ENCODE data around the gene POLR2C. TPM values are rescaled to one million over a fixed set of nuclear protein-coding genes. Genes with fewer than 3 reads are reported as not detected.

POLR2C gene
- total RNA-seq, 1 experiment from 2014 or later = 110 TPM

- intact Hi-C loops (cut with micrococcal nuclease; ENCODE audit: unreplicated experiment) = no loop called here
- no peak overlapping the region for H3K4me3 ChIP-seq (ENCODE audit: low read depth, low read length, poor library complexity, severe bottlenecking)
- peaks cover 30% of the 10 kb centered on the region for H3K4me1 ChIP-seq (ENCODE audit: insufficient read depth, low read length, poor library complexity, severe bottlenecking)
- no peak for DNase-seq (ENCODE audit: low spot score)
- CTCF ChIA-PET = no interaction called here
- peaks cover 43% of the 10 kb centered on the region for H3K36me3 ChIP-seq (ENCODE audit: insufficient read depth, low read length, poor library complexity, severe bottlenecking)
- no peaks in the 10 kb centered on the region for H3K27me3 ChIP-seq (replicated peaks; ENCODE audit: insufficient read depth, low read depth, low read length, poor library complexity)
- no peaks in the 10 kb centered on the region for H3K9me3 ChIP-seq (ENCODE audit: low read depth, low read length, poor library complexity, severe bottlenecking)
- no peak for TF ChIP-seq EZH2 (IDR thresholded peaks at IDR 0.05; ENCODE audit: borderline replicate concordance, low read depth, low read length, poor library complexity, severe bottlenecking)
- TF ChIP-seq CTCF (conservative IDR thresholded peaks at IDR 0.05; ENCODE audit: low read depth, low read length) = no peak
- BruUV-seq (replicated peaks) = no TSS peak
- POLR2A ChIA-PET (ENCODE audit: low non-redundant PET) = no interaction called here
- no peak overlapping the region for H3K27ac ChIP-seq (ENCODE audit: low read depth, low read length, poor library complexity, severe bottlenecking)
Measured at GRCh38 chr16:57474671-57475661, 12.5 kb downstream of the POLR2C start.

- Histone ChIP-seq H3K9me3 (ENCODE audit: low read depth, low read length, poor library complexity, severe bottlenecking) (no peaks in the 10 kb centered on the region), H3K4me3 (ENCODE audit: low read depth, low read length, poor library complexity, severe bottlenecking) (no peak overlapping the region), H3K27me3 (replicated peaks; ENCODE audit: insufficient read depth, low read depth, low read length, poor library complexity) (no peaks in the 10 kb centered on the region), H3K27ac (ENCODE audit: low read depth, low read length, poor library complexity, severe bottlenecking) (no peak overlapping the region), H3K36me3 (ENCODE audit: insufficient read depth, low read length, poor library complexity, severe bottlenecking) (peaks cover 34% of the 10 kb centered on the region), H3K4me1 (ENCODE audit: insufficient read depth, low read length, poor library complexity, severe bottlenecking) (peaks cover 32% of the 10 kb centered on the region)
- TF ChIP-seq EZH2 (IDR thresholded peaks at IDR 0.05; ENCODE audit: borderline replicate concordance, low read depth, low read length, poor library complexity, severe bottlenecking) (no peak), CTCF (conservative IDR thresholded peaks at IDR 0.05; ENCODE audit: low read depth, low read length) (peak; percentile 51)
- ChIA-PET POLR2A (ENCODE audit: low non-redundant PET) (no interaction called here), CTCF (no interaction called here)
- BruUV-seq (replicated peaks) = no TSS peak
- DNase-seq (ENCODE audit: low spot score) = peak; percentile 49
- intact Hi-C loops (cut with micrococcal nuclease; ENCODE audit: unreplicated experiment) = no loop called here
Measured at GRCh38 chr16:57475711-57476339, 13.3 kb downstream of the POLR2C start.

- no peak overlapping the region for H3K4me3 ChIP-seq (ENCODE audit: low read depth, low read length, poor library complexity, severe bottlenecking)
- H3K27me3 ChIP-seq (replicated peaks; ENCODE audit: insufficient read depth, low read depth, low read length, poor library complexity) = no peaks in the 10 kb centered on the region
- DNase-seq (ENCODE audit: low spot score) = no peak
- no peak for TF ChIP-seq EZH2 (IDR thresholded peaks at IDR 0.05; ENCODE audit: borderline replicate concordance, low read depth, low read length, poor library complexity, severe bottlenecking)
- TF ChIP-seq CTCF (conservative IDR thresholded peaks at IDR 0.05; ENCODE audit: low read depth, low read length) = no peak
- peaks cover 27% of the 10 kb centered on the region for H3K36me3 ChIP-seq (ENCODE audit: insufficient read depth, low read length, poor library complexity, severe bottlenecking)
- POLR2A ChIA-PET (ENCODE audit: low non-redundant PET) = no interaction called here
- BruUV-seq (replicated peaks) = no TSS peak
- intact Hi-C loops (cut with micrococcal nuclease; ENCODE audit: unreplicated experiment) = no loop called here
- H3K4me1 ChIP-seq (ENCODE audit: insufficient read depth, low read length, poor library complexity, severe bottlenecking) = peaks cover 26% of the 10 kb centered on the region
- H3K9me3 ChIP-seq (ENCODE audit: low read depth, low read length, poor library complexity, severe bottlenecking) = no peaks in the 10 kb centered on the region
- CTCF ChIA-PET = no interaction called here
- no peak overlapping the region for H3K27ac ChIP-seq (ENCODE audit: low read depth, low read length, poor library complexity, severe bottlenecking)
Measured at GRCh38 chr16:57476546-57477410, 14.3 kb downstream of the POLR2C start.

Measured in A673 (cell line).